Globus pallidus (tissue), 1 donor: ENCODE measurements around the gene HEXA.
A peak's percentile ranks its signal among the peaks of the same experiment; 100 is the strongest.

Experiments
- DNase-seq: peaks from one replicate; pipeline ENCODE4 v3.0.0-alpha.2; 2015; ENCODE audit warnings: low spot score

The HEXA gene

DNA sequence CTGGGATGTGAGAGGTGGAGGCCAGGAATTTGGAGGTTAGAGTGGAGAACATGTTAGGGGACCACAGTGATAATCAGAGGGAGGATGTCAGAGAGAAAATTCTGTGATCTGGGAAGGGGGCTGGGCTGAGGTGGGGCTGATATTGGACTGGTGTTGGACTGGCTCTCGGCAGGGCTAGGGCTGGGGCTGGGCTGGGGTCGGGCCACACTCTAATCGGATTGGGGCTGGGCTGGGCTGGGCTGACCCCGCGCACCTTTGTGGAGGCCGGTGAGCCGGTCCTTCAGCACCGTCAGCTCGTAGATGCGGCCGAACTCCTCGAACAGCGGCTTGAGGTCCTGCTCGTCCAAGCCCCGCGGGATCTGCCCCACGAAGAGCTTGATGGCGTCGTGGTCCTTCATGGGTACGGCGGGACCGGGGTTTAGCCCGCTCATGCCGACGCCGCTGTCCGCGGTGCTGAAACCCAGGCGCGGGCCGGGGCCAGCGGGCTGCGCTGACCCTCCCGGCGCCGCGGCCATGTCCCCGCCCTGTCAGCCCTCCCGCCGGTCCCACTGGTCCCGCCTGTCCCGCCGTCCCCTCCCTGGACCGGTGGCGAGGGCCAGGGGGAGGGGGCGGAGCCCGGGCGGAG, 56.3 kb downstream of the HEXA start:
- DNase-seq: peak; percentile 45

DNA sequence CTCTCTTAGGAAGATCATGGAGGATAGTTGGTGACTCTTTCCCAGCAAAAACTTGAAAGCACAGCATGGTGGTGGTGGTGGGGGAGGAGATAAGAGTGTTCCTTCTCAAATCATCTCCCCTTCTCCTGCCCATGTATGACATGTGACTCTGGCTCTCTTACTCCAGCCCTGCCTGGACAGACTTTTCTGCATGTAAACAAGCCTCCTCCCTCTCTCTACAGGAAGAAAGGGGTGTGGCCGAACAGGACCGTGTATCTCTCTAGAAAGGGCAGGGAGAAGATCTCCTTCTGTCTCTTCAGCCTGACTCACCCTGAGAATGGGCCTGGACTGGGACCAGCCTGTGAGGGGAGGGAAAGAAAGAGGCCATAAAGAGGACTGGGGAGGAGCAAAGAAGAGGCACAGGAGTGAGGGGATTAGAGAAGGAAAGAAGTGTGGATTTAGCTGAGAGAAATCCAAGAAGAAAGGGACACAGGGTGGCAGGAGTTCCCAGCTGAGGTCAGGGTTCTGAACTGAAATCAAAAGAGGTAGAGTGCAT, 57.3 kb downstream of the HEXA start:
- DNase-seq: no peak

DNA sequence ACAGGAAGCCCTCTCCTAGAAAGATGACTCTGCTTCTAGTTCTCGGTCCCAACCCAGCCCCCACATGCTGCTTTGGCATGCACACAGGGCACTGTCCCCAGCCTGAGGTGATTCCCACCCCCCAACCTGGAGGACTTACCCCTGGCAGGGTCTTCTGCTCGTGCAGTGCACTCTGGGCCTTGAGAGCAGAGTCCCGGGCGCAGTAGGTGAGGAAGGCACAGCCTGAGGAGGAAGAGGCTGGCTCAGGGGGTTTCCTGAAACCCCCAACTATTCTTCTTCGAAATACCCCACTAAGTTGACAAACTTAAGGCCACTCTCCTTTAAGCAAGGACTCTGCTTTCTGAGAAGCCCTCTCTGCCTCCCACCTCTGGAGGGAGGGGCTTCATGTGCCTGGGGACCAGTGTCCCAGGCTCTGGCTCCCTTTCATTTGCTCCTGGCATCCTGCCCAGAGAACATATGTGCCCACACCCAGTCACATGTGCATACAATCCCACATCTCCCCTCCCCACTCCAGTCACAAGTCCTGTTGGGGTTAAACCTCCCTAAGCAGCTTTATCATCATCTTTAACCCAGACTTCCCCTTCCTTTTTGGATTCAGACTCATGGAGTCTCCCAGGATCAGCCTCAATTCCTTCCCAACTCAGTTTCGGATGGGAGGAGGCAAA, 60.0 kb downstream of the HEXA start:
- DNase-seq: no peak

DNA sequence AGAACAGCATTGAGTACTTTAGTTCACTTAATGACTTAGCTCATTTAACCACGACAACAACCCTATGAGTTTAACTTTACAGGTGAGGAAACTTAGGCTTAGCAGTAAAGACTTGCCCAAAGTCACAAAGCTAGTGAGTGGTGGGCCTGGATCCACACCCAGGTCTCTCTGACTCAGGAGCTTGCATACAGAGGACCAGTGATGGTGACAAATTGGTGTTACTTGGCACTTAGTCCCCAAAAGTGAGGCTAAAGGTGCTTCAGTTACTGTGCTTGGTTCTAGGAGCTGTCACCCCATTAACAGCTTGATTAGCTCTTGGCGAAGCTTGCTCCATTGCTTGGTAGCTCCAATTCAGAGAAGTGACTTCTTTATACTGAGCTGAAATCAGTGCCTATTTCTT, 61.9 kb downstream of the HEXA start:
- DNase-seq: no peak

DNA sequence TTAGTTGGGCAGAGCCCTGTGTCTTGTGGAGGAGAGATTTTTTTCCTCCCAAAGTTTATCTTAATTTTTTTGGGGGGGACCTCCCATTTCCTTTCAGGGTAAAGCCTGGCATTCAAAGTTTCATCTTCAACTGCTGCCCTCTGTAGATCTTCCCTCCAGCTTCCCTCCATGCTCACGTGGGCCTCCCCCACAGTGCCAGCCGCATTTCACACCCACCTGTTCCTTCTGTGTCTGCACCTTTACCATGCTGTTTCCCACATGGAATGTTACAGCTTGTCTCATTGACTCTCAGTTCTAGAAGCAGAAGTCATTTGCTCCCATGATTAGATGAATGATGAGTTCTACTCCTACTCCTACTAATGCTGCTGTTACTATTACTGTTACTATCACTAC, 62.4 kb downstream of the HEXA start:
- no peak for DNase-seq

DNA sequence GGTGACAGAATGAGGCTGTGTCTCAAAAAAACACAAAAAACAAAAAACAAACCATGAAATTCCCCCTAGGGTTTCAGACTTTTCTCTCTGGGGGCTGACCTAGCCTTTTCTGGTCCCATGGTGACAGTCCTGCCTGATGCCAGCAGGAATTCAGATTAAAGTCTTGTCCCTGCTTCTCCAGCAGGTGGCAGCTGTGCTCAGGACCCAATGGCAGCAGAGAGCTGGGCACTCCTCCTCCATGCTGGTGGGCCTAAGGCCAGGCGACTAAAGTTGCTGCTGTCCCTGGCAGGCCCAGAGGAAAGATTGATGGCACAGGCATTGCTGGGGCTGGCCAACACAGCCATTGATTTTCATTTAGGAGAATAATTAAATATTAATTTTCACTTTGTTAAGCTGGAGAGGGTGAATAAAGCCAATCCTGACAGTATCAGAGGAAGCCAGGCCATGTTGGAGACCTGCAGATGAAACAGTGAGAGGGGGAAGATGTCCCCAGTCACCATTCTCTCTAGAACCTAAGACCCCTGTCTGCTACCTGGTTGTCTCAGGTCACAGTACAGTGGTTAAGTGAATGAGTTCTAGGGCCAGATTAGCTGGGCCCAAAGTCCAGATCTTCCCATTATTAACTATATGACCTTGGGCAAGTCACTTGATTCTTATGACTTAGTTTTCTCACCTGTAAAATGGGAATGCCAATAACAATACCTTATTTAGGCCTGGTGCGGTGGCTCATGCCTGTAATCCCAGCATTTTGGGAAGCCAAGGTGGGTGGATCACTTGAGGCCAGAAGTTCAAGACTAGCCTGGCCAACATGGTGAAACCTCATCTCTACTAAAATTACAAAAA, 63.0 kb downstream of the HEXA start:
- DNase-seq: peak; percentile 54

DNA sequence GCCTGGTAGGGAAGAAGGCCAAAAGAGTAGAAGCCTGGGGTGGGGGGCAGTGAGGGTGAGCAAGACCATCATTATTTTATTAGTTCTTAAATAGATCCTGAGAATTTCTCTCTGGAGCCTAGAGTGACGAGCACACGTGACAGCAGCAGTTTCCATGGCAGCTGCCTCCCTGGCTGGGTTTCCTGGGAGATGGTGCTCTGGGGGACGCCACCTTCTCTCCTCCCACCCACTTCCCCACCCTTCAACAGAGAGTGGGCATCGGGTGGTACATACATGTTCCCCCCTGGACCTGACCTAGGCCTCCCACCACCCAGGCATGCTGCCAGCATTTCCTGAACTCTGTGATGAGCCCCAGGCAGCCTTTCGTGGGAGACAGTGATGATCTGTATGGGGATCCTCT, 68.8 kb downstream of the HEXA start:
- DNase-seq: no peak

DNA sequence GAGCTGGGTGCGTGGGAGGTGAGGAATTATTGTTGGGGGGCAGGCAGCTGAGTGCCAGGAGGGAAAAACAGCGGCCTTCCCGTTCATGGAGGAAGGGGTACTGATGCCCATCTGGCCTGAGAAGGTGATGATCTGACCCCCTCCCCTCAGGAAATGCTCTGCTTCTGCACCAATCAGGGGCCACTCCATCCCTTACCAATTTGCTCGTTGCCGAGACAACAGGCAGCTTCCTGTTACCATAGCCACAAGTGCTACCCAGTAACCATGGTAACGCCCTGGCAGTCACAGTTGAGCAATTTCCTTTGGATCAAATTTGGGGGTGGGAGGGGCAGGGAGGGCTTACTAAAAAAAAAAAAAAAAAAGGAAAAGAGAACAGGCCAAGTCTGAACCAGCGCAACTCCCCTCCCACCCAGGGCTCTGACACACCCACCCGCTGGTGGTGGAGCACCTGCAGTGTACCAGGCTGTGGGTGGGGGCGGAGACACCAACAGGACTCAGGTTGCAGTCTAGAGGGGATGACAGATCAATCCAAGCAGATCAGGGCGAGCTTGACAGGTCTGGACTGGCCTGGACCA, 69.5 kb downstream of the HEXA start:
- peak; percentile 22 for DNase-seq

DNA sequence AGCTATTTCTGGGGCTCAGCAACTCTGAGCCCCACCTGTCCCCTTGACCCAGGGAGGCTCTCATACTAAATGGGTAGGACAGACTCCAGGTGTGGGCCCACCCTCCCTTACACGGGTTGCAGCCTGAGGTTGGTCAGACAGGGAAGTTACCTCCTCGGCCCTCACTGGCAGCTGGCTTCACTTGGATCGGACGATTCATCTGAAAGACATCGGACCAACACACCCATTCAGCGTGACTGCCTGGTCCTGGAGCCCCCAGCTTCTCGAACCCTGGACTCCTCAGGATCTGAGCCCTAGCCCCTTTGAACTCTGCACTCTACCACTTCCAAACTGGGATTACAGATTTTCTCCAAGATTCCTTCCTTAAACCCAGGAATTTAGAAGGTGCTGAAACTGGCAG, 71.2 kb downstream of the HEXA start:
- no peak for DNase-seq

DNA sequence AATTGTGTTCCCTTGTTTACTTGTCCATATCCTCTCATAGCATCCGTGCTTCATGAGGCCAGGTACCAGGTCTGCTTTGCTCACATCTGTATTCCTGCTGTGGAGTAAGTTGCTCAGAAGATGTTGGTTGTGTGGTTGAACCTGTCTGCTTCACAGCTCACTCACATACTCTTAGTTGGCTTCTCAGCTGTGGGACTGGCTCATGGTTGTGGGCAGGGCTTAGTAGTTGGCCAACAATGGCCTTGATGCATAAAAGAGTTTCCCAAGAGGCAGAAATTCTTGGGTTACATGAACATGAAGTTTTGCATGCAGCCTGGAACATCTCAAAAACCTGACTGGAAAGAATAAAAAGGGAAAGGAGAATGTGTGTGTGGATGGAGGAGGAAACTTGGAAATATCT, 72.9 kb downstream of the HEXA start:
- DNase-seq: no peak
